ENCODE data around the gene AKR1C4. TPM values are rescaled to one million over a fixed set of nuclear protein-coding genes. Genes with fewer than 3 reads are reported as not detected.
"Not testable (repeated sequence)": the region's sequence is repeated elsewhere in the genome, so short reads cannot be mapped to it uniquely, and the experiment has no call there.

Gene AKR1C4
- not detected in 2 replicates for total RNA-seq

GRCh38 chr10:5196702-5197113 lies at the start of gene AKR1C4:
Gene AKR1C4 (plus strand): TSS chr10:5196837. CDS start chr10:5196868, 31 bp downstream.
- no peak for DNase-seq (ENCODE audit: low spot score)
- no peak within 1 kb of the TSS for H3K4me3 Mint-ChIP-seq (ENCODE audit: low read depth)
- no peaks in the 10 kb centered on the region for H3K27me3 Mint-ChIP-seq (ENCODE audit: low read depth)
- intact Hi-C loops (cut with micrococcal nuclease): no loop called here
- H3K27ac Mint-ChIP-seq: no peak within 1 kb of the TSS
- peaks cover 4% of the 10 kb centered on the region for H3K9me3 Mint-ChIP-seq
- H3K4me1 Mint-ChIP-seq (ENCODE audit: low read depth): no peaks in the 10 kb centered on the region
- H3K36me3 Mint-ChIP-seq (ENCODE audit: low read depth): no peaks in the 10 kb centered on the region

- intact Hi-C loops (cut with micrococcal nuclease): no loop called here
- Mint-ChIP-seq H3K9me3 (peaks cover 12% of the 10 kb centered on the region), H3K36me3 (ENCODE audit: low read depth) (no peaks in the 10 kb centered on the region), H3K27ac (no peak overlapping the region), H3K4me1 (ENCODE audit: low read depth) (no peaks in the 10 kb centered on the region), H3K4me3 (ENCODE audit: low read depth) (no peak overlapping the region), H3K27me3 (ENCODE audit: low read depth) (no peaks in the 10 kb centered on the region)
- no peak for DNase-seq (ENCODE audit: low spot score)
These were observed 49.8 kb upstream of the AKR1C4 start for GRCh38 chr10:5146920-5147254.

DNA sequence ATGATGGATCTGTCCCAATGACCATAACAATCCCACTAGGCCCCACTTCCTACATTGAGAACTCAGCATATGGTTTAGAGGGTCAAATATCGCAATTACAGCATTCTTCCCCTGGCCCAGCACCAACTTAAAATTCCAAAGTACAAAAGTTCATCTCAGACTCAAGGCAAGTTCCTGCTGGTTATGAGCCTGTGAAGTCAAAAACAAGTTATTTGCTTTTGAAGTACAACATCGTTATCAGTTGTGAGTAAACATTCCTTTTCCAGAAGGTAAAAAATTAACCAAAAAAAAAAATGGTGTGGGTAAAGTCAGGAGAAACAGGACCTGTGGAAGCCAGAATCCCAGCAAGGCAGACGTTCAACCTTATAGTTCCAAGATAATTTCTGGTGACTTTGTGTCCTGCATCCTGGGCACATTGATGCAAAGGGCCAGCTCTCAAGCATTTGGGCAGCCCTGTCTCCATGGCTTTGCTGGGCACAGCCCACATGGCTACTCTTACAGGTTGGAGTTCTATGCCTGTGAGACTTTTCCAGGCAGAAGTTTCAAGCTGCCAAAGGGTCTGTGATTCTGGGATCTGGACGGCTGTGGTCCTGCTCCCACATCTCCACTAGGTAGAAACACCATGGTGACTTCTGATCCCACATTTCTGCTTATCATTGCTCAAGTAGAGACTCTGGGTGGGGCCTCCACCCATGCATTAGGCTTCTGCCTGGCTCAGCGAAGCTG lies 49.2 kb upstream of the AKR1C4 start:
- intact Hi-C loops (cut with micrococcal nuclease): no loop called here
- H3K27ac Mint-ChIP-seq: no peak overlapping the region

DNA sequence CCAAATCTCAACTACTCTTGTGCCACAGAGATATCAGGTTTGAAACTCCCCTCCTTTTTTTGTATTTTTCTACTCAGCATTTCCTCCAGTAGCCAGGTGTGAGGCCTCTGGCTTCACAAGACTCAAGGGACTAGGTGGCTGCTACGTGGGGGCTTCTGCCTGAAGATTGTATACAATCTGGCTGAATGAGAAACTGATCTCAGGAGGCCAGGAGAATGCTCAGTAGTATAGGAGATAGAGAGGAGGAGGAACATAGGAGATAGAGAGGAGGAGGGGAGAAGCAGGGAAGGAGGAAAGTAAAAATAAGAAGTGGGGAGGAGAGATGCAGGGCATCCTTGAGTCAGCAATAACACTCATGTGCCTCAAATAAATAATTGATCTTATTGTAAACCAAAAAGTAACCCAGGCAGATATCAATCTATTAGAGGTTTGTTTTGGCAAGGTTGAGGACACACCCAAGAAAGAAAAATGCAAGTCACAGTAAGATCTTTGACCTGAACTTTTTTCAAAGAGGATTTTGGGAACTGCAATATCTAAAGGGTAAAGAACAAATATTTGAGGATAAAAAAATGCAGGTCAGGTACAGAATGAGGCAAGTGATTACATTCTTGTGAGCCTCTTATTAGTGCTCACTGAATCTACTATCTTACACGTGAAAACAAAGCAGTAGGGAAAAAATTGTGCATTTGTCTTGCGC lies 48.5 kb upstream of the AKR1C4 start:
- H3K36me3 Mint-ChIP-seq (ENCODE audit: low read depth): no peaks in the 10 kb centered on the region
- intact Hi-C loops (cut with micrococcal nuclease): no loop called here
- no peak overlapping the region for H3K27ac Mint-ChIP-seq
- no peak overlapping the region for H3K4me3 Mint-ChIP-seq (ENCODE audit: low read depth)
- no peaks in the 10 kb centered on the region for H3K4me1 Mint-ChIP-seq (ENCODE audit: low read depth)
- H3K27me3 Mint-ChIP-seq (ENCODE audit: low read depth): no peaks in the 10 kb centered on the region
- DNase-seq (ENCODE audit: low spot score): no peak
- H3K9me3 Mint-ChIP-seq: peaks cover 12% of the 10 kb centered on the region

More for the DNA sequence above, 49.2 kb upstream of the AKR1C4 start:
- DNase-seq (ENCODE audit: low spot score): no peak
- H3K9me3 Mint-ChIP-seq: peaks cover 12% of the 10 kb centered on the region
- no peak overlapping the region for H3K4me3 Mint-ChIP-seq (ENCODE audit: low read depth)
- H3K4me1 Mint-ChIP-seq (ENCODE audit: low read depth): no peaks in the 10 kb centered on the region
- no peaks in the 10 kb centered on the region for H3K36me3 Mint-ChIP-seq (ENCODE audit: low read depth)
- H3K27me3 Mint-ChIP-seq (ENCODE audit: low read depth): no peaks in the 10 kb centered on the region

- no peak overlapping the region for H3K27ac Mint-ChIP-seq
- no peaks in the 10 kb centered on the region for H3K4me1 Mint-ChIP-seq (ENCODE audit: low read depth)
- DNase-seq (ENCODE audit: low spot score): no peak
- H3K27me3 Mint-ChIP-seq (ENCODE audit: low read depth): no peaks in the 10 kb centered on the region
- peaks cover 12% of the 10 kb centered on the region for H3K9me3 Mint-ChIP-seq
- no peak overlapping the region for H3K4me3 Mint-ChIP-seq (ENCODE audit: low read depth)
- intact Hi-C loops (cut with micrococcal nuclease): no loop called here
- no peaks in the 10 kb centered on the region for H3K36me3 Mint-ChIP-seq (ENCODE audit: low read depth)
These were observed 48.0 kb upstream of the AKR1C4 start for GRCh38 chr10:5148678-5149032.

- no peaks in the 10 kb centered on the region for H3K4me1 Mint-ChIP-seq (ENCODE audit: low read depth)
- no peak overlapping the region for H3K27ac Mint-ChIP-seq
- no peak for DNase-seq (ENCODE audit: low spot score)
- H3K36me3 Mint-ChIP-seq (ENCODE audit: low read depth): no peaks in the 10 kb centered on the region
- no peak overlapping the region for H3K4me3 Mint-ChIP-seq (ENCODE audit: low read depth)
- intact Hi-C loops (cut with micrococcal nuclease): no loop called here
- no peaks in the 10 kb centered on the region for H3K27me3 Mint-ChIP-seq (ENCODE audit: low read depth)
- H3K9me3 Mint-ChIP-seq: peaks cover 12% of the 10 kb centered on the region
These were observed 45.6 kb upstream of the AKR1C4 start for GRCh38 chr10:5151076-5151475.

GRCh38 chr10:5155951-5156350 lies 40.7 kb upstream of the AKR1C4 start:
- no peak for DNase-seq (ENCODE audit: low spot score)
- intact Hi-C loops (cut with micrococcal nuclease): no loop called here
- Mint-ChIP-seq H3K27ac (no peak overlapping the region), H3K4me1 (ENCODE audit: low read depth) (no peaks in the 10 kb centered on the region), H3K36me3 (ENCODE audit: low read depth) (no peaks in the 10 kb centered on the region), H3K27me3 (ENCODE audit: low read depth) (no peaks in the 10 kb centered on the region), H3K4me3 (ENCODE audit: low read depth) (no peak overlapping the region), H3K9me3 (peaks cover 2% of the 10 kb centered on the region)

DNA sequence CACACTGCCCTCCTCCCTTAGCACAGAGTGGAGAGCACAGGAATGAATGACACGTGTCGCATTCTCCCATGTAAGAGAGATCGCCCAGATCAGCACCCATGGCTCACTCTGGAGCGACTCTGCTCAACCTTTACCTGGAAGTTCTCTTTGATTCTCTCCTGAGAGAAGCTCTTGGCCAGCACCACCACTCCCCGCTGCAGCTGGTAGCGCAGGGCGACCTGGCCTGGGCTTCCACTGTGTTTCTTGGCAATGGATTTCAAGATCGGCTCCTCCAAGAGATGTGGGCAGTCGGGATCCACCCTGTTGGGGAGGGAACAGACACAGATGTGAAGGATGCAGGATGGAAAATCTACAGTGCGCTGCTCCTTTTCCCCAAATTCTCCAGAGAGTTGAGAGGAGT lies 39.1 kb upstream of the AKR1C4 start:
- H3K27me3 Mint-ChIP-seq (ENCODE audit: low read depth): no peaks in the 10 kb centered on the region
- no peaks in the 10 kb centered on the region for H3K4me1 Mint-ChIP-seq (ENCODE audit: low read depth)
- no peak for DNase-seq (ENCODE audit: low spot score)
- H3K4me3 Mint-ChIP-seq (ENCODE audit: low read depth): no peak overlapping the region
- H3K9me3 Mint-ChIP-seq: peaks cover 4% of the 10 kb centered on the region
- no peak overlapping the region for H3K27ac Mint-ChIP-seq
- intact Hi-C loops (cut with micrococcal nuclease): no loop called here
- H3K36me3 Mint-ChIP-seq (ENCODE audit: low read depth): no peaks in the 10 kb centered on the region

DNA sequence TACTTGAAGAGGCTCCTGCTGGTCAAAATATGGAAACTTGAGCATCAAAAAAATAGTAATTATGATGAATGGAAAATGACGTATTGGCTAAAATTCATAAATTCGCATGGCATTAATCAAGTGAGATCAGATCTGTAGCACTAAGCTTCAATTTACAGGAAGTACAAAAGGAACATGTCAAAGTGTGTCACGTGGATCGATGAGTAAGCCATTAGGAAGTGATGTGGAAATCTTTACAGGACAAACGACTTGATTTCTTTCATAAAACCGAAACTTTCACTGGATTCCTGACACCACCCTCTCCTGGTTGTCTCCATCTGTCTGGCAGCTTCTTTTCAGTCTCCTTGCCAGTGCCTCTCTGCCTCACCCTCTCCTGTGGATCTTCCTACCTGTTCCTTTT lies 37.5 kb upstream of the AKR1C4 start:
- intact Hi-C loops (cut with micrococcal nuclease): no loop called here
- H3K36me3 Mint-ChIP-seq (ENCODE audit: low read depth): no peaks in the 10 kb centered on the region
- H3K4me1 Mint-ChIP-seq (ENCODE audit: low read depth): no peaks in the 10 kb centered on the region
- no peak overlapping the region for H3K27ac Mint-ChIP-seq
- no peak for DNase-seq (ENCODE audit: low spot score)
- no peaks in the 10 kb centered on the region for H3K27me3 Mint-ChIP-seq (ENCODE audit: low read depth)
- H3K4me3 Mint-ChIP-seq (ENCODE audit: low read depth): no peak overlapping the region
- peaks cover 19% of the 10 kb centered on the region for H3K9me3 Mint-ChIP-seq

- Mint-ChIP-seq H3K36me3 (ENCODE audit: low read depth) (peaks cover 3% of the 10 kb centered on the region), H3K9me3 (peaks cover 50% of the 10 kb centered on the region), H3K4me3 (ENCODE audit: low read depth) (no peak overlapping the region), H3K27me3 (ENCODE audit: low read depth) (no peaks in the 10 kb centered on the region), H3K27ac (no peak overlapping the region), H3K4me1 (ENCODE audit: low read depth) (peaks cover 4% of the 10 kb centered on the region)
- intact Hi-C loops (cut with micrococcal nuclease): no loop called here
- DNase-seq (ENCODE audit: low spot score): no peak
These were observed 33.1 kb upstream of the AKR1C4 start for GRCh38 chr10:5163487-5163886.

DNA sequence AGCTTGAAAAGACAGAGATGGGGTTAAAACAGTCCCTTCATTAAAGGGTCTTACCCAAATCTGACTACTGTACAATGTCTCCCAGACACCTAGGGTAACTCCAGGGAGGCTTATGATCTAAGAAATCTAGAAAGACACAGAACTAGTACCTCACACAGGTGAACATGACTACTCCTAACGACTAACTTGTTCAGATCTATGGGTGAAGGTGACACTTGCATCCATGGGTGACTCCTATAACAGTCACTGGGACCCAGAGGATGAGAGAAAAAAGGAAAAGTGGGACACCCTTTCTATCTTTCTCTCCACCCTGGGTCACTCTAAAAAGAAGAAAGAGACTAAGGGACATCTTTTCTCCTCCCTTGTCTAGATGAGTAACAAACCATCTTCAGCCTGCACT lies 30.9 kb upstream of the AKR1C4 start:
- Mint-ChIP-seq H3K36me3 (ENCODE audit: low read depth) (peaks cover 3% of the 10 kb centered on the region), H3K27me3 (ENCODE audit: low read depth) (no peaks in the 10 kb centered on the region)

GRCh38 chr10:5168897-5169420 lies 27.7 kb upstream of the AKR1C4 start:
- intact Hi-C loops (cut with micrococcal nuclease): loop anchor here (2.0 kb wide), 1 partner anchor 122 kb away; no protein-coding TSS in a partner anchor
- Mint-ChIP-seq H3K4me3 (ENCODE audit: low read depth) (no peak overlapping the region), H3K4me1 (ENCODE audit: low read depth) (peaks cover 7% of the 10 kb centered on the region), H3K36me3 (ENCODE audit: low read depth) (peaks cover 3% of the 10 kb centered on the region), H3K9me3 (peaks cover 34% of the 10 kb centered on the region), H3K27me3 (ENCODE audit: low read depth) (no peaks in the 10 kb centered on the region), H3K27ac (peak overlapping the region; percentile 63)
- no peak for DNase-seq (ENCODE audit: low spot score)

More for the DNA sequence above, 30.9 kb upstream of the AKR1C4 start:
- peaks cover 7% of the 10 kb centered on the region for H3K4me1 Mint-ChIP-seq (ENCODE audit: low read depth)
- no peak for DNase-seq (ENCODE audit: low spot score)
- no peak overlapping the region for H3K4me3 Mint-ChIP-seq (ENCODE audit: low read depth)
- H3K9me3 Mint-ChIP-seq: peaks cover 51% of the 10 kb centered on the region
- intact Hi-C loops (cut with micrococcal nuclease): no loop called here
- H3K27ac Mint-ChIP-seq: no peak overlapping the region

GRCh38 chr10:5175581-5175980 lies 21.1 kb upstream of the AKR1C4 start:
- DNase-seq (ENCODE audit: low spot score); H3K36me3 Mint-ChIP-seq (ENCODE audit: low read depth); H3K9me3 Mint-ChIP-seq; H3K27me3 Mint-ChIP-seq (ENCODE audit: low read depth); intact Hi-C loops (cut with micrococcal nuclease); H3K4me3 Mint-ChIP-seq (ENCODE audit: low read depth); H3K27ac Mint-ChIP-seq; H3K4me1 Mint-ChIP-seq (ENCODE audit: low read depth): not testable (repeated sequence)

All from activated T-helper 2 cell treated with anti-CD3 and anti-CD28 coated beads, Interferon-gamma antibody, Interleukin-2, Interleukin-4, amounts not matched to agents 10 μg/mL and 5 μg/mL and 100 μg/mL, durations not matched to agents 14 hours and 24 hours and 36 hours (primary cell).